Measurements from ENCODE around the gene SPRY1.

The SPRY1 gene

DNA sequence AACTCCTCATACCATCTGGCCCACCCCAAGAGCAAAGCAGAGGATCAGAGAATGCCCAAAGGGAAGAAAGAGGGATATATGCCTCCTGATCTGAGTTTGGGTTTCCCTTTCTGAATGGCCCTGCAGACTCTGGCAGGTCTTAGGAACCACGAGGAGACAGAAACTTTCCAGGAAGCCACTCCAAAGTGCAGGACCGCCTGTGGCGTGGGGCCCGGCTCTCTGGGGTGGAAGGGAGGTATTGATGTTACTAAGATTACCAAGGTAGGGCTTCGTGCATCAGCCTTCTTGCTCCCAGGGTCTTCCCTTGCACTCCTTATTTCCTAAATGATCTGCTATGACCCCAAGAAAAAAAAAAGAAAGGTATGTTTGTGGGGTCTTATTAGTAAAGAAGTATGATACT lies 41.9 kb upstream of the SPRY1 start:
- H3K9me3 ChIP-seq (ENCODE audit: control insufficient read depth, low read length) = no peaks in the 10 kb centered on the region
- WGBS, 2 experiments = 93 to 96% methylated on average over 5 of the region's 5 CpGs
- no peaks in the 10 kb centered on the region for H3K4me1 ChIP-seq (ENCODE audit: control insufficient read depth, insufficient read depth, low read length)
- no peak overlapping the region for H3K27ac ChIP-seq (ENCODE audit: insufficient read depth, low read depth, low read length, poor library complexity, severe bottlenecking)
- no peak overlapping the region for H3K4me3 ChIP-seq (ENCODE audit: insufficient read depth, low read depth, low read length)
- no peaks in the 10 kb centered on the region for H3K27me3 ChIP-seq (ENCODE audit: control insufficient read depth, insufficient read depth, low read length, poor library complexity, severe bottlenecking)
- no peaks in the 10 kb centered on the region for H3K36me3 ChIP-seq (ENCODE audit: control insufficient read depth, insufficient read depth, low read length)

DNA sequence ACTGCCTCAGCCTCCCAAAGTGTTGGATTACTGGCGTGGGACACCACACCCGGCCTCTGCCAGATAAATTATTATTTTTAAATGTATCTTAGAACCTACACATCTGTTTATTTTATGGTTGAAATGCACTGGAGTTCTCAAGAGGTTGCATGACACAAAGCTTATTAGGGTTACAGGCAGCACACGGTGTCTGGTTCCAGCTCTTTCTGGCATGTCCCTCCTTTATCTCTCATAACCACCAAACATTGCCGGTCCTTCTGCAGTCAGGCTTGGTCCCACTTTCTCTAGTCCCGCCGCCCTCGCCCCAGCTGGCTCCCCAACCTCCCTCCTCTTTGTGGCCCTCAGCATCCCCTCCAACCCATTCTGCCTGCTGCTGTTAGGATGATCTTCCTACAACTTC lies 39.7 kb upstream of the SPRY1 start:
- WGBS, 2 experiments = 95% methylated on average over 5 to 7 of the region's 7 CpGs
- Histone ChIP-seq H3K4me1 (ENCODE audit: control insufficient read depth, insufficient read depth, low read length) (no peaks in the 10 kb centered on the region), H3K27me3 (ENCODE audit: control insufficient read depth, insufficient read depth, low read length, poor library complexity, severe bottlenecking) (no peaks in the 10 kb centered on the region), H3K9me3 (ENCODE audit: control insufficient read depth, low read length) (no peaks in the 10 kb centered on the region), H3K27ac (ENCODE audit: insufficient read depth, low read depth, low read length, poor library complexity, severe bottlenecking) (no peak overlapping the region), H3K36me3 (ENCODE audit: control insufficient read depth, insufficient read depth, low read length) (no peaks in the 10 kb centered on the region), H3K4me3 (ENCODE audit: insufficient read depth, low read depth, low read length) (no peak overlapping the region)

DNA sequence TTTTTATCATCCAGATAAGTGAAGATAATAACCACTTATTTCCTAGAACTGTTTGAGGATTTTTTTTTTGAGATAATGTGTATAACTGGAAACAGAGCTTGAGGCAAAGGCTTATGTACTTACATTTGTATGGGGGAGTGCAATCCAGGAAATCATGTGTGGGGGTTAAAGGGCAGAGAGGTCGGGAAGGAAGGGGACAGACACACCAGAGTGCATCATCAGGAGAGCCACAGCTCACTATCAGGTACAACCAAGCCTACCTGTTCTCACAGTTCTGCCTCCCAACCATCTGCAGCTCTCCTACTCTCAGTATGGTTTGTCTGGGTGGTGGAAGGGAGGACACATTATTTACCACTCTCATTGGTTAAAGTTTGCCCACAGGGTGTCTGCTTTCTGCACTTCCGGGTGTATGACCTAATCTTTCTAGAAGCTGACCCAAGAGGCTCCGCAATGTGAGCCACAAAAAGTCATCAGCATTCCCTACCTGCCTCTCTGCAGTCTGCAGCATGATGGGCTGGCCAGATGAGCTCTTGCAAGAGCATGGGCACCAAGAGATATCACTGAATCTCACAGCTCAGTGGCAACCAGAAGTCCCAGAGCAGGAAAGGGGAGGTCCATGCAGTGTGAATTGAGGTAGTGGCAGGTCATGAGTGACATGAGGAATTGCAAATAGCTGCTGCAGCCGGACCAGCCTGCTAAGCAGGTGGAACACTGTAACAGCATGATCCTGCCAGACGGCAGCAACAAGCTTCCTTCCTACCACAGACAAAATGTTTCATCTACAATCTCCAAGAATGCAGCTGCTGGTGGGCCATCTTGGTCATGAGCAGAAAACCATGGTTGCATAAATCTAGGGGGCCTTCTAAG lies 36.9 kb upstream of the SPRY1 start:
- WGBS, 2 experiments = 90% methylated on average over 5 of the region's 5 CpGs

DNA sequence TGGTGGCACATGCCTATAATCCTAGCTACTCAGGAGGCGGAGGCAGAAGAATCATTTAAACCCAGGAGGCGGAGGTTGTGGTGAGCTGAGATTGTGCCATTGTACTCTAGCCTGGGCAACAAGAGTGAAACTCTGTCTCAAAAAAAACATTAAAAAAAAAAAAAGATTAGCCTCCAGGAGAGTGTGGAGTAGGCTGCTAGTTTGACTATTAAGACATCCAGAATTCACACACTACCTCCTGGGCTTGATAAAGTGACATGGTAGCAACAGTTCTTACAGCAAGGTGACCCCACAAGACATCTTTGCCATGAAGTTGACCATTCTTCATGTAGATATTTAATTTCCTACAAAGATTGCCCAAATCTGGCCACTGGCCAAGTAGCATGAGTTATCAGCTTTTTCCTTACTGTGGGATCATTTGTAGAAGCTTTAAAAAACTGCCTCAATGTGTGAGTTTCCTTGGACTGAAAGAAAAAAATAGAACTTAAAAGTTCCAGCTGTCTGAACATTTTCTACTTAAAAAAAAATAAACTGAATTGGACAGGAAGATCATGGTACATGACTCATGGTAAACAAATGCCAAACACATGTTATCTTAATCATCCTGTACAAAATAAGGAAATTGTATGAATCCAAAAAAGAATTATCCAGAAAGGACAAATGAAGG lies 35.3 kb upstream of the SPRY1 start:
- no peaks in the 10 kb centered on the region for H3K36me3 ChIP-seq (ENCODE audit: control insufficient read depth, insufficient read depth, low read length)
- no peak overlapping the region for H3K4me3 ChIP-seq (ENCODE audit: insufficient read depth, low read depth, low read length)
- WGBS, 2 experiments = 90 to 95% methylated on average over 2 of the region's 2 CpGs
- H3K4me1 ChIP-seq (ENCODE audit: control insufficient read depth, insufficient read depth, low read length) = no peaks in the 10 kb centered on the region
- H3K27ac ChIP-seq (ENCODE audit: insufficient read depth, low read depth, low read length, poor library complexity, severe bottlenecking) = no peak overlapping the region
- no peaks in the 10 kb centered on the region for H3K27me3 ChIP-seq (ENCODE audit: control insufficient read depth, insufficient read depth, low read length, poor library complexity, severe bottlenecking)
- no peaks in the 10 kb centered on the region for H3K9me3 ChIP-seq (ENCODE audit: control insufficient read depth, low read length)

More for the DNA sequence above, 36.9 kb upstream of the SPRY1 start:
- Histone ChIP-seq H3K27ac (ENCODE audit: insufficient read depth, low read depth, low read length, poor library complexity, severe bottlenecking) (no peak overlapping the region), H3K4me3 (ENCODE audit: insufficient read depth, low read depth, low read length) (no peak overlapping the region), H3K27me3 (ENCODE audit: control insufficient read depth, insufficient read depth, low read length, poor library complexity, severe bottlenecking) (no peaks in the 10 kb centered on the region), H3K36me3 (ENCODE audit: control insufficient read depth, insufficient read depth, low read length) (no peaks in the 10 kb centered on the region), H3K4me1 (ENCODE audit: control insufficient read depth, insufficient read depth, low read length) (no peaks in the 10 kb centered on the region), H3K9me3 (ENCODE audit: control insufficient read depth, low read length) (no peaks in the 10 kb centered on the region)

DNA sequence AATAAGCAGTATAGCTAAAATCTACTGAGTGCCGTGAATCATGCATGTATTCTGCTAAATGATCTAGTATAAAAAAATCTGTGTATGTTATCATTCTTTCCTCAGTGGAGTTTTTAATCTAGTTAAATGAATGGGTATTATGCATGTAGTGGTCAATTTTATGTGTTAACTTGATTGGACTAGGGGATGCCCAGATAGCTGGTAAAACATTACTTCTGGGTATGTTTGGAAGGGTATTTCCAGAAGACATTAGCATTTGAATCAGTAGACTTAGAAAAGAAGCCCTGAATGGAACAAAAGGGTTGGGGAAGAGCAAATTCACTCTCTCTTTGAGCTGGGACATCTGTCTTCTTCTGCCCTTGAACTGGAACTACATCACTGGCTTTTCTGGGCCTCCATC lies 34.5 kb upstream of the SPRY1 start:
- H3K4me3 ChIP-seq (ENCODE audit: insufficient read depth, low read depth, low read length) = no peak overlapping the region
- H3K27me3 ChIP-seq (ENCODE audit: control insufficient read depth, insufficient read depth, low read length, poor library complexity, severe bottlenecking) = no peaks in the 10 kb centered on the region
- no peaks in the 10 kb centered on the region for H3K4me1 ChIP-seq (ENCODE audit: control insufficient read depth, insufficient read depth, low read length)
- no peak overlapping the region for H3K27ac ChIP-seq (ENCODE audit: insufficient read depth, low read depth, low read length, poor library complexity, severe bottlenecking)
- no peaks in the 10 kb centered on the region for H3K9me3 ChIP-seq (ENCODE audit: control insufficient read depth, low read length)
- WGBS, 2 experiments = 96 to 100% methylated on average over 1 of the region's 1 CpG
- H3K36me3 ChIP-seq (ENCODE audit: control insufficient read depth, insufficient read depth, low read length) = no peaks in the 10 kb centered on the region

DNA sequence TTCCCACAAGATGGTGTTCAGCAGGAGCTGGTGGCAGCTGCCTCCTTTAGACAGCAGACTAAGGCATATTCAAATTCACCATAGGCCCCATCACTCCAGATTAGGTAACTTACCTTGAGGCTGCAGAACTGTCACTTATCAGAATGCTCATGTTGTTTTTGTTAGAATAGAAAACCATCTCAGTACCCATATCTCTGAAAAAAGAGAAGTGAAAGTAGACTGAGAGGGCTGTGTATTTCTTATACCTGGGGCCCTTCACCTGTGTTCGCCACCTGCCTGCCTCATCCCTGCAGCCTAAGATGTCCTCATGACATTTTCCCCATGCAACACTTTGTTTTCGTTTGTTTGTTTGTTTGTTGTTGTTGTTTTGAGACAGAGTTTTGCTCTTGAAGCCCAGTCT lies 32.9 kb upstream of the SPRY1 start:
- Histone ChIP-seq H3K9me3 (ENCODE audit: control insufficient read depth, low read length) (no peaks in the 10 kb centered on the region), H3K4me1 (ENCODE audit: control insufficient read depth, insufficient read depth, low read length) (no peaks in the 10 kb centered on the region), H3K27me3 (ENCODE audit: control insufficient read depth, insufficient read depth, low read length, poor library complexity, severe bottlenecking) (no peaks in the 10 kb centered on the region), H3K27ac (ENCODE audit: insufficient read depth, low read depth, low read length, poor library complexity, severe bottlenecking) (no peak overlapping the region), H3K36me3 (ENCODE audit: control insufficient read depth, insufficient read depth, low read length) (no peaks in the 10 kb centered on the region), H3K4me3 (ENCODE audit: insufficient read depth, low read depth, low read length) (no peak overlapping the region)
- WGBS, 2 experiments = 92 to 97% methylated on average over 1 to 2 of the region's 2 CpGs

DNA sequence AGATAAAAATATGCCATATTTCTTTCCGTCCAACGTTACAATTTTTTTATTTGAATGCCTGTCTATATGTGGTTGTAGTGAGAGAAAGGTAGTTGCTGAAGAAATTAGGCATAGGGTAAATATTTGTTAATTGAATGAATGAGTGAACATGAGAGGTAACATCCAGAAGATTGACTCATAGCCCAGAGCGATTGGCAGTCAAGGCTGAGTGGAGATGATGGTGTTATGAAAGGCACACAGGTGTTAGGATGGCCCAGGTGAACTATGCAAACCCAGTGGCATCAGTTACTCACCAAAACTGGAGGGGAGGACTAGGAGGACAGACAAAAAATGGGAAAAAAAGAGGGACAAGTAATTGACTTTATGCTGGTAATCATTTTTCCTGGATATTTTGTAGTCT lies 31.7 kb upstream of the SPRY1 start:
- H3K27me3 ChIP-seq (ENCODE audit: control insufficient read depth, insufficient read depth, low read length, poor library complexity, severe bottlenecking) = no peaks in the 10 kb centered on the region
- H3K36me3 ChIP-seq (ENCODE audit: control insufficient read depth, insufficient read depth, low read length) = no peaks in the 10 kb centered on the region
- WGBS, 2 experiments = 96% methylated on average over 3 of the region's 3 CpGs
- H3K4me3 ChIP-seq (ENCODE audit: insufficient read depth, low read depth, low read length) = no peak overlapping the region
- H3K27ac ChIP-seq (ENCODE audit: insufficient read depth, low read depth, low read length, poor library complexity, severe bottlenecking) = no peak overlapping the region
- H3K4me1 ChIP-seq (ENCODE audit: control insufficient read depth, insufficient read depth, low read length) = no peaks in the 10 kb centered on the region
- H3K9me3 ChIP-seq (ENCODE audit: control insufficient read depth, low read length) = no peaks in the 10 kb centered on the region

DNA sequence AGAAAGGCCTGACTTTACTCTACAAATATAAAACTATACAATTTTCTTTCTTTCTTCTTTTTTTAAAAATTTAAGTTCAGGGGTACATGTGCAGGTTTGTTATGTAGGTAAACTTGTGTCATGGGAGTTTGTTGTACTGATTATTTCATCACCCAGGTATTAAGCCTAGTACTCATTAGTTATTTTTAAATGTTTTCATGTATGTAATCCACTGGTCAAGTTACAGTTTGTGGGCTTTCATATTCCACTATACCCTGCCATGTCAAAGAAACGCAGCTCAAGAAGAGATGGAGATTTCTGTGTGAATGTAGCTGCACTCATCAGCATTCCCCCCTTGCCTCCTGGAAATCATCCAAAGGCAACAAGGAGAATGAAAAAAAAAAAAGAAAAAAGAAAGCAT lies 31.2 kb upstream of the SPRY1 start:
- Histone ChIP-seq H3K9me3 (ENCODE audit: control insufficient read depth, low read length) (no peaks in the 10 kb centered on the region), H3K27me3 (ENCODE audit: control insufficient read depth, insufficient read depth, low read length, poor library complexity, severe bottlenecking) (no peaks in the 10 kb centered on the region), H3K36me3 (ENCODE audit: control insufficient read depth, insufficient read depth, low read length) (no peaks in the 10 kb centered on the region), H3K27ac (ENCODE audit: insufficient read depth, low read depth, low read length, poor library complexity, severe bottlenecking) (no peak overlapping the region), H3K4me1 (ENCODE audit: control insufficient read depth, insufficient read depth, low read length) (no peaks in the 10 kb centered on the region), H3K4me3 (ENCODE audit: insufficient read depth, low read depth, low read length) (no peak overlapping the region)
- WGBS, 2 experiments = 92% methylated on average over 1 of the region's 1 CpG; no CpG with 5 or more reads in 1 of the 2 experiments

DNA sequence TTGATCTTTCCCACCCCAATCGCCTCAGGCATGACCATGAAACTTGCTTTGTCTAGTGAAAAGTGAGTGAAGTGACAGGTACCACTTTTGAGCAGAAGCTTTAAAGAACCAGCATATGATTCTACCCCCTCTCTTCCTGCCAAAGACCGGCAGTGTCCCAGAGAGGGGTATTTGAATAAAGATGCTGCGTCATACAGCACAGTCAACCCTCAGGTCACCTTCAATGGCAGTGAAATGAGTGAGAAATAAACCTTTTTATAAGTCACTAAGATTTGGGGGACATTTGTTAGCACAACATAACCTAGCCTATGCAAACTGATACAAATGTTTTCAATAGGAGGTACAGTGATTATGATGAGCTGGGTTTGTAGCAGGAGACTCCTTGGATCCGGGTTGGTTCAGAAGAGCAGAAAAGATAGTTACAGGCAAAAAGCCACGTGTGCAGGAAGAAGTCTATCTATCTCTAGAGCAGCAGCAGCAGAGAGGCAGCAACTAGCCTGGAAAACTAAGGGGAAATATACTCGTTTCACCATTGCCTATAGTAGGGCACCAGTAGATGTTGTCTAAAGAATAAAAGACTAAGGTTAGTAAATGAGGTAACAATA lies 30.3 kb upstream of the SPRY1 start:
- H3K4me1 ChIP-seq (ENCODE audit: control insufficient read depth, insufficient read depth, low read length) = no peaks in the 10 kb centered on the region
- H3K27me3 ChIP-seq (ENCODE audit: control insufficient read depth, insufficient read depth, low read length, poor library complexity, severe bottlenecking) = no peaks in the 10 kb centered on the region
- H3K36me3 ChIP-seq (ENCODE audit: control insufficient read depth, insufficient read depth, low read length) = no peaks in the 10 kb centered on the region
- no peaks in the 10 kb centered on the region for H3K9me3 ChIP-seq (ENCODE audit: control insufficient read depth, low read length)
- no peak overlapping the region for H3K27ac ChIP-seq (ENCODE audit: insufficient read depth, low read depth, low read length, poor library complexity, severe bottlenecking)
- 90 to 95% methylated on average over 4 to 6 of the region's 6 CpGs for WGBS, 2 experiments
- no peak overlapping the region for H3K4me3 ChIP-seq (ENCODE audit: insufficient read depth, low read depth, low read length)

DNA sequence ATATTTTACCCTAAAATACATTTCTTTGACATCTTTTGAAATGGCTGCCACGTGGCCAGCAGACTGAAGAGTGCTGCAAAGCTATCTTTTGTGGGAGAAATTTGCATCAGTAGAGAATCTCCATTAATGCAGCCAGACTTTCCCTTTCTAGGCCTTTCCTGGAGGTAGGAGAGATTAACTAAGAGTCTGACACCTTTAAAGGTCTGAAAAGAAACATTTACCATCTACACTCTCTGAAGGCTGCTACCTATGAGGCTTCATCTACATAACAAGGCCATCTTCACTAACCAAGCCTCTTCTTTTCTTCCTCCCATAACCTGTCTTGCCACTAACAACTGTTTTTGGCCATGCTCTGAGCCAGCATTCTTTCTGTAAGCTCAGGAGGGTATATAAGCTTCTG lies 17.8 kb upstream of the SPRY1 start:
- H3K27ac ChIP-seq (ENCODE audit: insufficient read depth, low read depth, low read length, poor library complexity, severe bottlenecking) = no peak overlapping the region
- WGBS, 2 experiments = 20% methylated on average over 1 of the region's 1 CpG; no CpG with 5 or more reads in 1 of the 2 experiments
- no peak overlapping the region for H3K4me3 ChIP-seq (ENCODE audit: insufficient read depth, low read depth, low read length)
- no peaks in the 10 kb centered on the region for H3K36me3 ChIP-seq (ENCODE audit: control insufficient read depth, insufficient read depth, low read length)
- no peaks in the 10 kb centered on the region for H3K4me1 ChIP-seq (ENCODE audit: control insufficient read depth, insufficient read depth, low read length)
- no peaks in the 10 kb centered on the region for H3K27me3 ChIP-seq (ENCODE audit: control insufficient read depth, insufficient read depth, low read length, poor library complexity, severe bottlenecking)
- no peaks in the 10 kb centered on the region for H3K9me3 ChIP-seq (ENCODE audit: control insufficient read depth, low read length)
